Effector CD4-positive, alpha-beta T cell (primary cell): ENCODE data around the gene ERBB4.

Source experiments
- DNase-seq: peaks from one replicate; pipeline ENCODE4 v3.0.0-alpha.2; 2020

The ERBB4 gene

GRCh38 chr2:212427638-212428037 is 111.0 kb downstream of the ERBB4 start:
- no peak for DNase-seq

- DNase-seq: no peak
Observed at GRCh38 chr2:212426637-212427412, 111.8 kb downstream of the ERBB4 start.

GRCh38 chr2:212424082-212424481 is 114.5 kb downstream of the ERBB4 start:
- DNase-seq: no peak

- DNase-seq: no peak
Observed at GRCh38 chr2:212423089-212423488, 115.5 kb downstream of the ERBB4 start.

DNA sequence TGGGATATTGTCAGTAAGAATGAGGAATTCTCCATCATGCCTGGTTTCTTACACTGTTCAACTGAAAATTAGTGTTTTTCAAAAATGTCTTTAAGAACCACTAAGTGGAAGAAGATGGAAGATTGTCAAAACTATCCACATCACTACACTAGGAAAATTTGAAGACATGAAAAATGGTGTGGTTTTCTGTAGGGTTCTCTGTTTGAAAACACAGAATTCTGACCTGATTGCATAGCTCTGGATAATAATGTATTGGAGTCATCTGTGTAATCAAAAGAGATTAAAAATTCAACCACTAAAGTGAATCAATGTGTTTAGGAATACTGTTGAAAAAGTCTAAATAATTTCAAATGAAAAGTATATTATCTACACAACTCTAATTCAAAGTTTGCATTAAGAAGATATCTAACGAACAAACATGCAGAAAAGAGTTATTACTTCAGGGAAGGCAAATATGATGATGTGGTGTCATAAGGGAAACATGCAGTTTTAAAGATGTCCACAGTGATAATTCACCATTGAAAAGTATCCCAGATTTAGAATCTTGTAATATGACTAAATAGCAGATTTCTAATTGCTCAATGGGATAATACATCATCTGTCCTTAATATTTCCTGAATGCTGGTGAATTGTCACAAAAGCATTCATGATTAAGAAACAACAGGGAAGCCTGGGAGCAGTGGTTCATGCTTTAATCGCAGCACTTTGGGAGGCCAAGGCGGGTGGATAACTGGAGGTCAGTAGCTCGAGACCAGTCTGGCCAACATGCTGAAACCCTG is 116.9 kb downstream of the ERBB4 start:
- no peak for DNase-seq

GRCh38 chr2:212416086-212416485 is 122.5 kb downstream of the ERBB4 start:
- DNase-seq: no peak

DNA sequence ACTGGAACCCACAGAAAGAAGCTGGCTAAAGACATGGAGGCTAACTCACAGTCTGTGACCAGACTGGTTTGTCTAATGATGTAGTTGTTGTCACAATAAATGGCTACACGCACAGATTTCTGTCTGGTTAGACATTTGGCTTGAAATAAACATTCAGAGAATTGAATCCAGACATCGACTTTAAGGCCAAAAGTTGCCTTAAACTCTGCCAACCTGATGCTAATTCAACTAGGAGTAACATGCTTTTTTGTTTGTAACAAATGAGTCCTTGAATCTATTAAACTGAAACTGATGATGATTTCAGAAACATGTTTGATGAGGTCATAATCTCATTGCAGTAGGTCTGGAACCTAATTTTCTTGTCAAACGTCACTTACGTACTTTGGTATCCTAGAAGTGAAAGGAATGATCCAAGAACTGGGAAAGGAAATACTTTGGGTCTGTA is 123.8 kb downstream of the ERBB4 start:
- no peak for DNase-seq

DNA sequence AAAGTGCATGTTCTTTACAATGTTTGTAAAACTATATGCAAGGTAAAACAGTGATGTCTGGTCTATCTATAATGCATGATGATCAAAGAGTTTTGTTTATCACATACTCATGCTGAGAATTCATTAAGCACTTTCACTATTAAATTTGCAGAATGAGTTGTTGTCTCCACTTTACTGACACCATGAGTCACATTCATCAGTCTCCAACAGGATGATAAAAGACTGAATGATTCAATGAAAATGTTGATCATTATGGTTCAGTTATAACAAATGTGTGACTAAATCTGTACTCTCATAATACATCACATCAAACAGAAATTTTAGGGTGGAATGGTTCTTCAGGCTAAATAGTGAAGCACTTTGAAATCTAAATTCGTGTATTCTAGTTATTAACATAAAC is 129.0 kb downstream of the ERBB4 start:
- DNase-seq: no peak

- no peak for DNase-seq
Observed at GRCh38 chr2:212408524-212408923, 130.1 kb downstream of the ERBB4 start.

GRCh38 chr2:212406716-212407115 is 131.9 kb downstream of the ERBB4 start:
- no peak for DNase-seq

DNA sequence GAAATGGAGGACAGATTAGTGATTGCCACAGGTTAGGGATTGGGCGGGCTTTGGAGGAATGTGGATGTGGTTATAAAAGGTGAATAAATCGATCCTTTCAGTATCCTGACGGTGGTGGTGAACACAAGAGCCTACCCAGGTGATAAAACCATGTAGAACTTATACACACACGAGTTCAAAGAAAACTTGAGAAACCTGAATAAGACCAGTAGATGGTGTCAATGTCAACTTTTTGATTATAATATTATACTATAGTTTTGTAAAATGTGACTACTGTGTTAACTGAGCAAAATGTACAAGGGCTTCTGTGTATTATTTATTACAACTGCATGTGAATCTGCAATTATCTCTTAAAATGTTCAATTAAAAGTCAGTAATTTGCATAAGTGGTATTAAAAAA is 136.3 kb downstream of the ERBB4 start:
- DNase-seq: no peak

- DNase-seq: no peak
Observed at GRCh38 chr2:212398316-212398715, 140.3 kb downstream of the ERBB4 start.

- no peak for DNase-seq
Observed at GRCh38 chr2:212392544-212392943, 146.1 kb downstream of the ERBB4 start.

DNA sequence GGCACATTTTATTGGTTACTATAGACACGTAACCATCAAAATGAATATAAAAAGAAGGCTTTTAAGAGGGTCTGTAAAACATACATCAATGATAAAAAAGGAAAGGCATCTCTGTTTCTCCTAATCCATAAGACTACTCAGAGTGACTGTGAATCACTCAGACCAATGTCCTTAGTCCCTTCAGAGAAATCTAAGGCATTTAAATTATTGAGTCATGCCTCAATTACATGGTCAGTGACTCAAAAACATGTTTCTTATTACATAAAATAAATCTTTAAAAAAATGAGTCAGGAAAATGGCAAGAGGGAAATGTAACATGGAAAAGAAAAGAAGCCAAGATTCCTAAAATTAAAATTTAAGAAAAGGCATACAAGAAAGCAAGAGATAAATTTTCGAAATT is 146.6 kb downstream of the ERBB4 start:
- no peak for DNase-seq

DNA sequence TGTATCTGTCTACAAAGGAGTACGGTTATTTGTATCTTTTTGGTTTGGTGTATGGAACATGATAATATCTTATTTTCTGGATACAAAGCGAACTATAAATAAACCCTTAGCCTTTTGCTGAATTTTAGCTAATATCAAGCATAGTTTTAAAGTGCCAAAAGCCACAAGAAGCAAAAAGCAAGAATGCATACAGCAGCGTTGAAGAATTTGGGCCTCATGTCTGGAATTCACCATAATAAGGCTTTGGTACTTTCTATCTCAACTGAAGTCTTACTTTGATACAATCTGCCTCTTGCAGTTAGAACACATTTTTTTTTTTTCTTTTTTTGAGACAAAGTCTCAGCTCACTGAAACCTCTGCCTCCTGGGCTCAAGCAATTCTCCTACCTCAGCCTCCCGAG is 151.5 kb downstream of the ERBB4 start:
- DNase-seq: no peak

GRCh38 chr2:212385241-212385640 is 153.4 kb downstream of the ERBB4 start:
- DNase-seq: no peak

GRCh38 chr2:212384027-212384426 is 154.6 kb downstream of the ERBB4 start:
- no peak for DNase-seq

DNA sequence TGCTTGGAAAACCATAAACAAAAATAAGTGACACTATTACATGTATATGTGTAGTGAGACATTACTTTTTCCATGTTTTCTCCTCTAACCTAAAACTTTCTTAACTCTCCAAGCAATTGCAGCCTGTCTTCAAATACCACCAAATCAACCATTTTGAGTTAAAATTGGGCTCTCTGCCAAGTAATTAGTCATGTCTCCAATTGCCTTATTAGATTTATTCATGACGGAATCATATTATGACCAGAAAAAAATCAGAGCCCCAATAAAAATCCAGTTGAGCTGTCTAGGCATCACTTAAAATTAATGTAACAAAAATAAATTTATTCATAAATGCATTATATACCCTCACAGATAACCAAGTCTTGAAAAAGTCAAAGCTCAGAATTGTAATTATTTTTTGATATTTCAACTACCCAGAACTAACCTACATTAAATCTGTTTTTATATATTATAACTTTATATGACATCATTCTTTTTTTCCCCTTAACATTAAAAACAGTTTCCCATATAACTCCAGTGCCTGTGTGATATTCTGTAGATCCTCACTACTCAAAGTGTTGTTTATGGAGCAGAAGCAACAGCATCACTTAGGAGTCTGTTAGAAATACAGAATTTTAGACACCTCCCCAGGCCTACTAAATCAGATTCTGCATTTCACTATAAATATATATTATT is 157.0 kb downstream of the ERBB4 start:
- no peak for DNase-seq

GRCh38 chr2:212379103-212379502 is 159.5 kb downstream of the ERBB4 start:
- no peak for DNase-seq

DNA sequence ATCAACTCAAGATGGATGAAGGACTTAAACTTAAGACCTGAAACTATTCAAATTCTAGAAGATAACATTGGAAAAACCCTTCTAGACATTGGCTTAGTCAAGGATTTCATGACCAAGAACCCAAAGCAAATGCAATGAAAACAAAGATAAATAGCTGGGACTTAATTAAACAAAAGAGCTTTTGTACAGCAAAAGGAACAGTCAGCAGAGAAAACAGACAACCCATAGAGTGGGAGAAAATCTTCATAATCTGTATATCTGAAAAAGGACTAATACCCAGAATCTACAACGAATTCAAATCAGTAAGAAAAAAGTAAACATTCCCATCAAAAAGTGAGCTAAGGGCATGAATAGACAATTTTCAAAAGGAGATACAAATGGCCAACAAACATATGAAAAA is 171.2 kb downstream of the ERBB4 start:
- no peak for DNase-seq

DNA sequence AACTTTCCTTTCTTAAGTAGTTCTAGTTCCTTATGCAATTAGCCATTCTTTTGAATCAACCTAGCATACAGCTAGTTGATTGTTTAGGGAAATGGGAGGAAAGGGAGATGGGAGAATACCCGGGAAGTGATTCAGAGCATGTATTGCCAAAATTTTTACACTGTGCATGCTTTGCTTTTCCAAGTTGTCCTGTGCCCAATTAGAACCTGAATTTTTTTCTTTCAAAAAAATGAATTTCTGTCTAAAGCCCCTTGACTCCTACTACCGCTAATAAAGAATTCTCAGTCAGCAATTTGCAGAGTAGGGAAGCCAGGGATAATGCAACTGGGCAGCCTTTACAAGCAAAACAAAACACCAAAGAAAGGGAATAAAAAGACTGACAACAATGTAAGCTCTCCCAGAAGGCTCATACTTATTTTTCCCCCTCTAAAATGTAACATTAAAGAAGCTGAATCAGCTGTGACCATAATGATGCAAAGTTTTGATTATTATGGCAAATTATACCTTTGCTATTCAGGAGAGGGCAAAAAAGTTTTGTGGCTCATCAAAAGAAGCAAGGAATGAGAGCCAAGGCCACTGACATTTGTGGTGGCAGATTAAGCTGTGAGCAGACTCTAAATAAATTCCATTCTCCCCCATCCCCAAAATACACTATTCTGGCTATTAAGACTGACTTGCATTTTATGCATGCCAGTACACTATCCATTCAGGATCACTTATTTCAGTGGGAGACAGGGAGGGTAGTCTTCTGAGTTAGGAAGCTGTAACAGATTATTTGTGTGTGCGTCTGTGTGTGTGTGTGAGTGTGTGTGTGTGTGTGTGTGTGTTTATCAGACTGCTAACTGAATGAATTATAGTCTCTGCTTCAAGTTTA is 174.3 kb downstream of the ERBB4 start:
- DNase-seq: no peak

GRCh38 chr2:212361174-212361756 is 177.3 kb downstream of the ERBB4 start:
- DNase-seq: no peak
